SK-N-SH treated with all-trans-retinoic acid at 6 μM for 48 hours (cell line): ENCODE results near the gene CLDN14.

ENCODE experiments used
- ARNTL ChIP-seq: fragments of 450-650 bp; formaldehyde crosslinking; IDR thresholded peaks from 2 replicates; pipeline ENCODE4 v1.5.0; 2020; ENCODE audit warnings: low read depth, mild to moderate bottlenecking, moderate library complexity, borderline replicate concordance
- CREB5 ChIP-seq: fragments of 250-450 bp; sonication (Bioruptor Pico); IDR thresholded peaks from 2 replicates; pipeline ENCODE4 v1.5.1; 2020; ENCODE audit warnings: low read depth, mild to moderate bottlenecking, moderate library complexity
- CSDC2 ChIP-seq: fragments of 250-450 bp; sonication (Bioruptor Pico); IDR thresholded peaks from 2 replicates; pipeline ENCODE4 v1.5.0; 2020; ENCODE audit warnings: mild to moderate bottlenecking, moderate library complexity
- CSRNP3 ChIP-seq: fragments of 250-450 bp; sonication (Bioruptor Pico); IDR thresholded peaks from 2 replicates; pipeline ENCODE4 v1.5.1; 2021; ENCODE audit warnings: mild to moderate bottlenecking, moderate library complexity
- ISL1 ChIP-seq: fragments of 250-450 bp; sonication (Bioruptor Pico); IDR thresholded peaks from 2 replicates; pipeline ENCODE4 v2.1.2; 2022; ENCODE audit warnings: mild to moderate bottlenecking, moderate library complexity
- OSR1 ChIP-seq: fragments of 250-450 bp; sonication (Bioruptor Pico); IDR thresholded peaks from 2 replicates; pipeline ENCODE4 v1.8.0; 2022; ENCODE audit warnings: moderate library complexity, mild to moderate bottlenecking, inconsistent platforms
- RARB ChIP-seq: fragments of 250-450 bp; sonication (Bioruptor Pico); IDR thresholded peaks from 2 replicates; pipeline ENCODE4 v1.8.0; 2021; ENCODE audit warnings: mild to moderate bottlenecking, moderate library complexity
- SNAI2 ChIP-seq: fragments of 250-450 bp; sonication (Bioruptor Pico); IDR thresholded peaks from 2 replicates; pipeline ENCODE4 v1.5.0; 2020; ENCODE audit warnings: mild to moderate bottlenecking, moderate library complexity
- TCF4 ChIP-seq: fragments of 250-450 bp; sonication (Bioruptor Pico); IDR thresholded peaks from 2 replicates; pipeline ENCODE4 v1.8.0; 2021; ENCODE audit warnings: mild to moderate bottlenecking, moderate library complexity, borderline replicate concordance
- TSHZ2 ChIP-seq: fragments of 250-450 bp; sonication (Bioruptor Pico); IDR thresholded peaks from 2 replicates; pipeline ENCODE4 v1.5.0; 2020; ENCODE audit warnings: mild to moderate bottlenecking, moderate library complexity
- ZFP3 ChIP-seq: fragments of 250-450 bp; sonication (Bioruptor Pico); IDR thresholded peaks from 2 replicates; pipeline ENCODE4 v1.5.0; 2020; ENCODE audit warnings: mild to moderate bottlenecking, moderate library complexity
- ZFP30 ChIP-seq: fragments of 450-650 bp; formaldehyde crosslinking; IDR thresholded peaks from 2 replicates; pipeline ENCODE4 v1.5.0; 2022; ENCODE audit warnings: mild to moderate bottlenecking, moderate library complexity
- ZNF70 ChIP-seq: fragments of 450-650 bp; formaldehyde crosslinking; IDR thresholded peaks from 2 replicates; pipeline ENCODE4 v1.5.0; 2020; ENCODE audit warnings: mild to moderate bottlenecking, moderate library complexity
- ZNF8 ChIP-seq: fragments of 450-650 bp; formaldehyde crosslinking; IDR thresholded peaks from 2 replicates; pipeline ENCODE4 v1.5.0; 2020; ENCODE audit warnings: mild to moderate bottlenecking, moderate library complexity

GRCh38 chr21:36411301-36411700 is 68.6 kb downstream of the CLDN14 start:
- TF ChIP-seq ZFP30 (CRISPR knock-in tag) (no peak), CSRNP3 (CRISPR knock-in tag) (no peak), RARB (CRISPR knock-in tag) (no peak), SNAI2 (CRISPR knock-in tag) (no peak), ZFP3 (CRISPR knock-in tag) (no peak), ZNF70 (no peak), OSR1 (no peak), TSHZ2 (CRISPR knock-in tag) (no peak), CREB5 (CRISPR knock-in tag) (no peak), ZNF8 (CRISPR knock-in tag) (no peak), ISL1 (CRISPR knock-in tag) (no peak), CSDC2 (CRISPR knock-in tag) (no peak), TCF4 (CRISPR knock-in tag) (no peak), ARNTL (no peak)
